NCI-H446 treated with DMSO at 0.1 percent for 48 hours (cell line): ENCODE results near the gene AOAH.

Experiments used
- DNase-seq: peaks from one replicate; lab custom pipeline; 2025; lab: John Stamatoyannopoulos, UW

Gene AOAH

GRCh38 chr7:36600869-36601530, 123.3 kb downstream of the AOAH start:
- no peak for DNase-seq

DNA sequence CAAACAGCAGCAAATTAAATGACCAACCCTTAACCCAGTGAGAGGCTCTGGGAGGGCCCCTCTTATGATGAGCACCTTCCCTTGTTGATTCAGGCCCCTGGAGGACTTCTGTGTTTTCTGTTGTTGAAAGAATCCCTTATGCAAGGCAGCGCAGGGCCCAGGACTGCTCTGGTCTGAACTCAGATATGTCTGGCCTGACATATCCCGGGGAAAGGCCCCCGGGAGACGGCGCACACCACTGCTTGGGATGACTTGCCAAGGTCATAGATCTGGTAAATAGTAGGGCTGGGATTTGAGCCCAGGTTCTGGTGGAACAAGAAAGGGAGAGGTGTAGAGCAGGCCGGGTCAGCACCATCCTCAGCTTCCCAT, 124.0 kb downstream of the AOAH start:
- no peak for DNase-seq

- DNase-seq: no peak
Observed at GRCh38 chr7:36599645-36600313, 124.5 kb downstream of the AOAH start.

DNA sequence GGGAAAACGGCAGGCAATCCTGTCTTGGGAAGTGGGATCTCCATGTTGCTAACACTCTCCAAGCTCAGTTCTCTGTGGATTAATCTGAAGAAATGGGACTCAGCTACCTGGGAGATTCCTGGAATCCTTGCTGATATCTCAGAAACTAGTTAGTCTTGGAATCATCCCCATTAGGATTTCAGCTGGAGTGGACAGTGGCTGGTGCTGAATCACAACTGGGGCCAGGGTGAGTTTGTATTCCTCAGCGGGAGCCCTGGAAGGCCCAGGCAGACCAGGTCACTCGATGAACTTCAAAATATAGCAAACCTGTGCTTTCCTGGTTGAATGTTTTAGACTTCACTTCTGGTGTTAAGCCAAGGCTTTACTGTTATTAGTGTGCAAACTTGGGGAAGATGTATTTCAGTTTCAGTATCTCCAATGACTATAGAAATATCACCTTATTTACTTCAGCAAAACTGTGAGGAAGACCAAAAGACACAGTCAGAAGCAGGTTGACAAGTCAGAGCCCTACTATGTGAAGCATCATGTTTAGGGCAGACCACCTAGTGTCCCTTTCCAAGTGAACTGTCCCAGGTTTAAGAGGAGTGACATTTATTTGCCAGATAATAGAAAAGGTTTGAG, 126.1 kb downstream of the AOAH start:
- no peak for DNase-seq

GRCh38 chr7:36597090-36597773, 127.1 kb downstream of the AOAH start:
- DNase-seq: no peak

DNA sequence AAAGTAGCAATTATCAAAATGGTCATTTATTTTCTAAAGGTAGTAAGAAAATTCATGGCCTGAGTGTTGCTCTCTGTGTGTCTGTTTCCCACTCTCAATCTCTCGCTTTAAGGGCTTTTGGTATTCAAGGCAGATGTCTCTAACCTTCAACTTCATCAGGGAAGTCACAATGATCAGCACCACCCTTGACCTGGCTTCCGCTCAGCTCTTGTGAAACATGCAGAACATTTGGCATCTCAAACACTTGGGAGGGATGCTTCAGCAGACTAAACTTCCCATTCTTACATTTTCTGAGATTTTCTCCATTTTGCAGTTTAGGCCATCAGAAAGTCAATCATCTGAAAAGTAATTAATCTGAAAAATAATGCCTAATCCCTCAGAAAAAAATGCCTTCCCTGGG, 129.8 kb downstream of the AOAH start:
- DNase-seq: no peak

DNA sequence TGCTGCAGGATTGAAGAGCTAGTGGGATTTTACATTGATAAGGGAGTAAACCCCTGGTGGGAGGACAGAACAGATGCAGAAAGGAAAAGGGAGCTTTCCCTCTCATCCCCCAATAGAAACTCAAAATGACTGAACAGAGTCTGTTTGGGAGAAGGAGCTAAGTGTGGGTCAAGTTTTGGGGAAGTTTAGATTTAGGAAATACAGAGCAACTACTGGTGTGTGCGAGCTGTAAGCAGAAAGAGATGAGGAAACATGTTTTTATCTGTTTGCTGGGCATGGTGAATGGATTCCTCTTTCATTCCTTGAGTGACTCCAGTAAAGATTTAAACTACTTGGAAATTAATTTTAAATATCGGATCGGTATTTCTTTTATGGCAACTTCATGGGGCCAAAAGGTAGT, 132.7 kb downstream of the AOAH start:
- DNase-seq: no peak

DNA sequence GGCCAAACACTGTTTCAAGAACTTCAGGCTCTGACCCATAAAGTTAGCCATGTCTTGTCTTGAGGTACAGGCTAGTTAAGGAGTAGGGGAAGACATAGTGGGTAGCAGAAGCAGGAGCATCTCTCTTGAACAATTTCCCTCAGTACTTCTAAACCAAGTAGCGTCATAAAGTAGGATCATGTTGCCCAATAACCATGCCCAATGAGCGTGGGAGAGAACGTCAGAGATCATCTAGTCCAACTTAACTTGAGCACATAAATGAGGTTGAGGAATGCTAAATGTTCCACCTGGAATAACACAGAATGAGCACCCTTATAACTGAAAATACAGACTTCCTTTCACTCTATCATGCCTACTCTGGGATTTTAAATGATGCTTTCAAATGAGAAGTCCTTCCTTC, 134.9 kb downstream of the AOAH start:
- DNase-seq: no peak

DNA sequence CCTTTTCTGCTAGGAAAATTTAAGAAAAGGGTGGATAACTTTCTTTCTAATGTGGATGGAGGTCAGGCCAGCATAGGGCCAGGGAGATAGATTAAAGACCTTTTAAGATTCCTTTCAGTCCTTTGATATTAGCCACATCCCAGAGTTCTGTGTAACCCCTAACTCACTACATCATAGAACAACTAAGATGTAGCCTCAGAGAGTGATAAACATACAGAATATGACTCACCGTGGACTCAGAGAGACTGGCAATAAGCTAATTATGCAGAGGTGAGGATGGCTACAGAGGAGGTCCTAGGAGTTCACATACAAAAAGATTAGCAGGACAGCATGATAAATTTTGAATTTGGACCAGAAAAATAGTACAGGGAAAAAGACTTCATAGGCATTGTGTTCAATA, 141.0 kb downstream of the AOAH start:
- DNase-seq: no peak

- no peak for DNase-seq
Observed at GRCh38 chr7:36575832-36576231, 148.5 kb downstream of the AOAH start.

GRCh38 chr7:36573066-36573465, 151.2 kb downstream of the AOAH start:
- no peak for DNase-seq

DNA sequence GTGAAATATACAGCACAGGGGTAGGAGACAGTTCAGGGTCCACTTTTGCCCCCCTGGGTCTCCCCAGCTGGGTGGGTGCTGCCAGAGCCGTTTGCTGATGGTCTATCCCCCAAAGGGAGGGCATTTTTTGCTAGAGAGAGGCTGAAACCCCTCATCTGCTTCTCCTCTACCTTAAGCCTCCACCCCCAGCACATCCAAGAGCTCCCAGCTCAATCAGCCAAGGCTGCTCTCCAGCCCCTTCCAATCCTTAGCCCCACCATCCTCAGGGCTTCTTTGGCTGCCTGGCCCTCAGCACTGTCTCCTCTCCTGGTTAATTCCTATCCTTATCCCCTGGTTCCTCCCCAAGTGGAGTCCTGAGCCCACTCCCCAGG, 153.1 kb downstream of the AOAH start:
- DNase-seq: no peak

DNA sequence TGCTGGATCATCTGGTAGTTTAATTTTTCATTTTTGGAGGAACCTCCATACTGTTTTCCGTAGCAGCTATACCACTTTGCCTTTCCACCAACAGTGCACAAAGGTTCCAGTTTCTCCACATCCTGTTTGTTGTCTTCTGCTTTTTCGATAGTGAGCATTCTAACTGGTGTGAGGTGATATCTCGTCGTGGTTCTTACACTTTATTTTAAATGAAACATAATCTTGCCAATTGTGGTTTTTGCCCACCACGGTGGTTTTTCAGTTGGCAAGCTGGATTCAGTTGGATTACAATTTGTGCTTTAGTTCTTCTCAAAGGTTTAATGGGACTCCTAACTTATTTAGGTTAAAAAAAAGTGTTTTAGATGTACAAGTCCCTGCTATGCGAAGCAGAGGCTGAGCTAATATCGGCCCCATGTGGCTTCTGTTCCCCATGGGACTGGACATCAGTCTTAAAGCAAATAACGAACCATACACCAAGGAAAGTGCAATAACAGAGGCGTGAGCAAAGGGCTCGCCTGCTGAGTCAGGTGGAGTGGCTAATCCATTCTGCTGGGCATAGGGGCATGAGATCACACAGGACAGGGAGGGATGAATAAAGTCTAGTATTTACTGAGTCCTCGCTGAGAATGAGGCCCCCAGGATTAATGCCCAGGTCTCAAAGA, 153.6 kb downstream of the AOAH start:
- DNase-seq: no peak

DNA sequence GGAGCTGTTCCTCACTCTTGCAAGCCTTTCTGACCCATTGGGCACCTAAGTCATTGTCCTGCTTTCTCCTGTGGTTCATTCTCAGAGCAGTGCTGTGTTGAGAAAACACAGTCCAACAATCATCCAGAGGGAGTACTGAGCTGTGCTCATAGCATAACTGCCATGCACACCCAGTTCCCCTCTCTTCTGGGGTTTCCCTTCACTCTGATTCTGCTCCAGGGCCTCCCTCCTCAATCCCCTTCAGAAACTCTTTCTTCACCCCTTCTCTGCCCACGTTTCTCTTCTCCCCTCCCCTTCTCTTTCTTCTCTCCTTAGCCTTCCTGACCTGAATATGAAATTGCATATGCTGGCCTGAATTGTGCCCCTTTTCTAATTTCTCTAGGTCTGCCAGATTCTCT, 155.8 kb downstream of the AOAH start:
- DNase-seq: no peak

DNA sequence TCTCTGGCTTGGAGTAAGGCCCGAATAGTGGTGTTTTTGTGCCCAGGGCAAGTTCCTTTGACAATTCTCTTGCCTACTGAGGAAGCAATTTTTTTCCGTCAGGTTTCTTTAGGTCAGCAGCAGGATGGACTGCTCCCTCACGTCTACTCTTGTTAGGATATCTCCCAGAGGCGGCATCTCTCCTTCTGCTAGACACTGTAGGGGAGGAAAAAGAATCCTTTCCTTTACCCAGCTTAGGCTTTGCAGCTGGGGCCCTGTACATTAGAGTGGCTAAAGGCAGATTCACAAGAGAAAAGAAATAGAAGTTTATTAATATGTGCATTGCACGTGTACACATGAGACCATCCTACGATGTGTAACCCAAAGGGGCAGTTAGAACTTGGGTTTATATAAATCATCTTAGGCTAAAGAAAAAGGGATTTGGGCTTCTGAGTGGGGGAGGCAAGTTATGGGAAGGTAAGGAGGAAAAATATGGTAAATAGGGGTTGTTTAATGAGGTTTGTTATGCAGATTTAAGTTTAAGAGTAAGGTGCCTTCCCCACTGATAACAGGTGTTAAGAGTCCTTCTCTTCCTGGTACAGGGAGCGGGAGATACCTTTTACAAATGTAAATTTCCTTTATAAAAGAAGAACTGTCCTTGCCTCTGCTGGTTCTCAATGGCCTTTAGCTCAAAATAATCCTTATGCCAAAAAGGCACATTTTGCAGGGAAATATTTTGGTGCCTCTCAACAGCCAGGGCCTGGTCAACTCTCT, 156.4 kb downstream of the AOAH start:
- no peak for DNase-seq

DNA sequence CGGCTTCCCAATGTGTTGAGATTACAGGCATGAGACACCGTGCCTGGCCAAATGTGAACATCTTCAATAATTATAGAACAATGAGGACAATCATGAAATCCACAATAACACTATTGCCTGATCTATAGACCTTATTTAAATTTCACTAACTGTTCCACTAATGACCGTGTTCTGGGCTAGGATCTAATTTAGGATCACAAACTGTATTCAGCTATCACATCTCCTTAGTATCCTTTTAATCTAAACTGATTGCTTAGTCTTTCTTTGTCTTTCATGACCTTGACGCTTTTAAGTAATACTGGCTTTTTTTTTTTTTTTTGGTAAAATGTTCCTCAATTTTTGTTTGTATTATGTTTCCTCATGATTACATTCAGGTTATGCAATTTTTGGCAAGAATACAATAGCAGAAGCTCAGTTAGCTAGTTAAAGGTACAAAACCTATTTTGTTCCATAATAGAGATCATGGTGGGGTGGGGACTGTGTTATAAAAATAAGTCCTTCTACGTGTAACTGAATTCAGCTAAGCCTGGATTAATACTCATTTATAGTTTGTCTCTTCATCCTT, 158.4 kb downstream of the AOAH start:
- no peak for DNase-seq

GRCh38 chr7:36564489-36564888, 159.8 kb downstream of the AOAH start:
- DNase-seq: no peak

GRCh38 chr7:36563706-36564327, 160.5 kb downstream of the AOAH start:
- no peak for DNase-seq

DNA sequence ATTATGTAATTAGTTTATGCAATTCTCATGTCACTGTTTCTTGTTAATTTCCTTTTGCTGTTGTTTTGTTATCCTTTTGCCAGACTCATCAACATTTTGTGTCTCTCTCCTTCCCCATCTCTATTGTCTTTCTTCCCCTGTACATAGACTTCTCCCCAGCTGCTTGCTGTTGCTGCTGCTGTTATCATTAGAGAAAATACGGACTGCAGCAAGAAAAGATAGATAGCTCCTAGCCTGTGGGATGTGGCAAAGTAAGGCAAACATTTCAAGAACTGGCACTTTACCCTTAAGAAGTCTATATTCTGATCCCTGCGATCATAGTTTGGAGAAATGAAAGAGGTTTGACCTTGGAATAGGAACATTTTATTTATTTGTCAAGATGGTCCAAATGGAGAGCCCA, 162.2 kb downstream of the AOAH start:
- no peak for DNase-seq

- no peak for DNase-seq
Observed at GRCh38 chr7:36549029-36549428, 175.3 kb downstream of the AOAH start.

DNA sequence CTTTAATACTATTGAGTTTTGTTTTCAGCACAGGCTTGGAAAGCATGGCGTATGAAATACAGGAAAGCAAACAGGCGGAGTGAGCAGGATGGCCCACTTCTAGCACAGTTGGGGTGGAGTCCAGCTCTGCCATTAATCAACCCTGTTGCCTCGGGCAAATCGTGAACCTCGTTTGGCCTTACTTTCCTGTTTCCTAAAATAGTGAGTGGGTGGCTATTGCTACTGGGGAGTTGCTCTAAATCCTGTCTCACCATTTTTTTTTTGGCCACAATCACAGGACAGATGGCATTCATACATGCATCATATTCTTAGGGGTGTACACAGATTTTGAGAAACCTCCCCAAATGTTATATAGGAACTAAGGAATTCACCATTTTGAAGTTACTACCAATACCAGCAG, 176.9 kb downstream of the AOAH start:
- peak; percentile 75 for DNase-seq
